Karpas-422 (cell line): ENCODE data around the gene NDUFS3. TPM values are rescaled to one million over a fixed set of nuclear protein-coding genes. Genes with fewer than 3 reads are reported as not detected.
A peak's percentile ranks its signal among the peaks of the same experiment; 100 is the strongest.

Experiments used
- DNase-seq: peaks from one replicate; pipeline ENCODE4 v3.0.0-alpha.2; 2015
- H2AFZ ChIP-seq: fragments of 200-600 bp; sonication (generic); 2 replicates; pipeline ENCODE4 v1.6.1; 2014; ENCODE audit warnings: antibody characterized with exemption, low read length, mixed read lengths
- H3K27ac ChIP-seq: fragments of 200-600 bp; sonication (generic); 2 replicates; pipeline ENCODE4 v1.5.1; 2014; ENCODE audit warnings: mild to moderate bottlenecking, low read length, moderate library complexity
- H3K27me3 ChIP-seq: fragments of 200-600 bp; sonication (generic); 2 replicates; pipeline ENCODE4 v1.6.1; 2014; ENCODE audit warnings: low read length, mixed read lengths
- H3K36me3 ChIP-seq: fragments of 200-600 bp; sonication (generic); 2 replicates; pipeline ENCODE4 v1.6.1; 2014; ENCODE audit warnings: low read length, mixed read lengths; ENCODE audit not compliant: insufficient read depth
- H3K4me1 ChIP-seq: fragments of 200-600 bp; sonication (generic); 2 replicates; pipeline ENCODE4 v1.6.1; 2014; ENCODE audit warnings: mild to moderate bottlenecking, low read length, mixed read lengths
- H3K4me2 ChIP-seq: fragments of 200-600 bp; sonication (generic); 2 replicates; pipeline ENCODE4 v1.6.1; 2014; ENCODE audit warnings: low read length, low read depth, mild to moderate bottlenecking; ENCODE audit not compliant: poor library complexity, severe bottlenecking
- H3K4me3 ChIP-seq: fragments of 200-600 bp; sonication (generic); 2 replicates; pipeline ENCODE4 v1.5.1; 2014; ENCODE audit warnings: mild to moderate bottlenecking, antibody characterized with exemption, low read length, mixed read lengths
- H3K79me2 ChIP-seq: fragments of 200-600 bp; sonication (generic); 2 replicates; pipeline ENCODE4 v1.6.1; 2014; ENCODE audit warnings: mild to moderate bottlenecking, low read length, mixed read lengths
- H3K9ac ChIP-seq: fragments of 200-600 bp; sonication (generic); 2 replicates; pipeline ENCODE4 v1.6.0; 2014; ENCODE audit warnings: low read length
- H3K9me2 ChIP-seq: fragments of 200-600 bp; sonication (generic), shearing (Covaris generic); replicated peaks from 2 replicates; pipeline ENCODE4 v1.6.0; 2014; ENCODE audit warnings: mild to moderate bottlenecking, low read length, moderate library complexity; ENCODE audit not compliant: insufficient read depth
- H3K9me3 ChIP-seq: fragments of 300-700, 200-600 bp; sonication (generic); 2 replicates; pipeline ENCODE4 v1.6.1; 2014; ENCODE audit warnings: low read length, mixed read lengths
- H4K20me1 ChIP-seq: fragments of 200-600 bp; sonication (generic); 2 replicates; pipeline ENCODE4 v1.6.1; 2014; ENCODE audit warnings: mild to moderate bottlenecking, antibody characterized with exemption, low read length, low read depth; ENCODE audit not compliant: insufficient read depth
- total RNA-seq: library from RNA; depleted of rRNA; stranded (reverse); fragments of >200 nt; shearing (Covaris generic); gene quantifications from 2 replicates; pipeline ENCODE4 v1.2.3, GENCODE V29; 2014; ENCODE audit warnings: low replicate concordance

The NDUFS3 gene
- total RNA-seq, 1 experiment from 2014 or later = 41.2 TPM

DNA sequence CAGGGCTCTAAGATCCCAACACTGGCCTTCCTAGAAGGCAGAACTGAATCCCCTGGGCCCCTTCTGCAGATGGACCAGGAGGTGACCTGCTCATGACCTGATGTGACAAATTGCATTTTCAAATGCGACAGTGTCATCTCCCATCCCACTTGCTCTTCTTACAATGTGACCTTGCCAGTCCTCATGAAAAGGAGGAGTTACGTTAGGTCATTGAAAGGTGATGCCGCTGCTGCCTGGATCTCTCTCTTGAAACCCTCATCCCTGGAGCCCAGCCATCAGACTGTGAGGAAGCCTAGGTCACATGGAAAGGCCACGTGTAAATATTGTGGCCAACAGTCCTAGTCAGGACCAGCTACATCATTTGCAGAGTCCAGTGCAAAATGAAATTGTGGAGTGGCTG, 21.0 kb downstream of the NDUFS3 start:
- Histone ChIP-seq H3K36me3 (no peaks in the 10 kb centered on the region), H3K4me3 (no peak overlapping the region), H3K27ac (no peak overlapping the region), H3K4me1 (no peaks in the 10 kb centered on the region), H2AFZ (no peak overlapping the region), H3K79me2 (no peaks in the 10 kb centered on the region), H3K9ac (no peak overlapping the region), H4K20me1 (no peaks in the 10 kb centered on the region), H3K9me2 (no peaks in the 10 kb centered on the region), H3K4me2 (no peak overlapping the region), H3K9me3 (no peaks in the 10 kb centered on the region), H3K27me3 (no peaks in the 10 kb centered on the region)
- DNase-seq = no peak

DNA sequence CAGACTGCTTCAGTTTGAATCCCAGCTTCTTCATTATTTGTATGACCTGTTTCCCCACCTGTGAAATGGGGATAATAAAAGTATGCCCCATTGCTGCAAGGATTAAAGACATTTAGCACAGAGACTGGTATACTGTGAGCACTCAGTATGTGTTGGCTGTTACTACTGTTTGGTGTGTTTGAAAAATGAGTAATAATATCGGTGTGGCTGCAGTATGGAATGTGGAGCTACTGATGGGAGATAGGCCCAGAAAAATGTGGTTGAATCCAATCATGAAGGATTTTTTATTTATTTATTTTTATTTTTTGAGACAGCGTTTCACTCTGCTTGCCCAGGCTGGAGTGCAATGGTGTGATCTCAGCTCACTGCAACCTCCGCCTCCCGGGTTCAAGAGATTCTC, 24.4 kb downstream of the NDUFS3 start:
- H3K36me3 ChIP-seq = no peaks in the 10 kb centered on the region
- H3K4me3 ChIP-seq = no peak overlapping the region
- no peaks in the 10 kb centered on the region for H3K27me3 ChIP-seq
- no peaks in the 10 kb centered on the region for H3K9me3 ChIP-seq
- no peak overlapping the region for H3K9ac ChIP-seq
- H3K4me1 ChIP-seq = peaks cover 12% of the 10 kb centered on the region
- H3K9me2 ChIP-seq = no peaks in the 10 kb centered on the region
- H2AFZ ChIP-seq = no peak overlapping the region
- no peaks in the 10 kb centered on the region for H3K79me2 ChIP-seq
- no peak overlapping the region for H3K4me2 ChIP-seq
- H3K27ac ChIP-seq = no peak overlapping the region
- no peaks in the 10 kb centered on the region for H4K20me1 ChIP-seq
- DNase-seq = no peak

DNA sequence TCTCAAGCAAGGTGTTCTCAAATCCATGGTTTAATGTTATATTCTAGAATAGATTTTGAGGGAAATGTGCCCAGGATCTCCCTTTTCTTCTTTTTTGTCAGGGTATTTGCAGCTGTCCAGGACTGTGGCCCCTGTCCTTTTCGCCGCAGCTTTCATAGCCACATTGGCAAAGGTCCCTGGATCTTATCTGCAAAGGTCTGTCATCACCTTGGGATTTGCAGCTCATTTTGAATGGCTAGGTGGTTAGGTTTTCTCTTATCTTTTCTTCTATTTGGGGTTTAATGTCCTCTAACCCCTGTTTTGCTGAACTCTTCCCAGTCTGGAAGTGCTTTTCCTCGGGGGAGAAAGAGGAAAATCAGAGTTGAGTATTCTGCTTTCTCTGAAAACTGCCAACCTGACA, 27.0 kb downstream of the NDUFS3 start:
- Histone ChIP-seq H3K27ac (no peak overlapping the region), H3K36me3 (no peaks in the 10 kb centered on the region), H3K4me1 (peaks cover 12% of the 10 kb centered on the region), H3K27me3 (no peaks in the 10 kb centered on the region), H3K4me3 (no peak overlapping the region), H3K9ac (no peak overlapping the region), H3K9me2 (no peaks in the 10 kb centered on the region), H3K4me2 (no peak overlapping the region), H3K79me2 (no peaks in the 10 kb centered on the region), H4K20me1 (no peaks in the 10 kb centered on the region), H2AFZ (no peak overlapping the region), H3K9me3 (no peaks in the 10 kb centered on the region)
- DNase-seq = no peak

DNA sequence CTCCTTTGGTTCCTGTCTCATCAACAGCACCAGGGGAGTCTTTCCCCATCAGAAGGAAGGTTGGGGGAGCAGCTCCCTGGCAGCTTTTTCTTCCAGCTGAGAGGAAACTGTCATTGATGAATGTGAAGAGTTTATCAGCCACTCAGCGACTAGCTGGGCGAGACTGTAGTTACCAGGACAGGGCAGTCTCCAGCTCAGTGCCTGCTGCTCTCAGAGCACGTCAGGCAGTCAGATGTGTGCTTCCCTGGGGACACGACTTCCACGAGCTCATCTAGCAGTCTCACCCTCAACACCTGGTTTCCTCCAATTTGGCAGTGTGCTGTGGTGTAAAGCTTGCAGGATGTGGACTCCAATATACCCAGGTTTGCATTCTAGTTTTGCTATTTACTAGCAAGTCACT, 27.9 kb downstream of the NDUFS3 start:
- no peaks in the 10 kb centered on the region for H3K27me3 ChIP-seq
- no peak overlapping the region for H3K4me2 ChIP-seq
- no peaks in the 10 kb centered on the region for H3K9me2 ChIP-seq
- no peak overlapping the region for H3K4me3 ChIP-seq
- H4K20me1 ChIP-seq = no peaks in the 10 kb centered on the region
- H3K4me1 ChIP-seq = peaks cover 18% of the 10 kb centered on the region
- H2AFZ ChIP-seq = no peak overlapping the region
- H3K9ac ChIP-seq = no peak overlapping the region
- H3K27ac ChIP-seq = no peak overlapping the region
- no peaks in the 10 kb centered on the region for H3K36me3 ChIP-seq
- DNase-seq = peak; percentile 68
- H3K9me3 ChIP-seq = no peaks in the 10 kb centered on the region
- H3K79me2 ChIP-seq = no peaks in the 10 kb centered on the region

DNA sequence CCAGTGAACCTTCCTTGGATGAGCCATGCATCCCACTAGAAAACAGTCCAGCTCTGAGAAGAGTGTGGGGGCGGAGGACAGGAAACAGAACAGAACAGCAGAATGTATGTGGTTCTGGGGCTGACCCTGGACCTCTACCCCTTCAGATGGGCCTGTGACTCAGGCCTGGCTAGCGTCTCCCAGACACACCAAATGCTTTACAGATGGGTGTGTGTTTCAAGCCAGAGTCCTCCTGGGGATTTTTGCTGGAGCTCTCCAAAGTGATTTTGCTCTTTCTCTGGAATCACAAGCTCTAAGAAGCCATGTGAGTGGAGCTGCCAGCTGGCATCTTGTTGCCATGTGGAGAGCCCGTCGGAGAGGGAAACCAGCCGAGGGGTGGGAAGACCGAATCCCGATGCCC, 28.5 kb downstream of the NDUFS3 start:
- Histone ChIP-seq H3K27ac (no peak overlapping the region), H3K4me1 (peaks cover 23% of the 10 kb centered on the region), H3K79me2 (no peaks in the 10 kb centered on the region), H3K9ac (no peak overlapping the region), H3K9me3 (no peaks in the 10 kb centered on the region), H3K27me3 (no peaks in the 10 kb centered on the region), H4K20me1 (no peaks in the 10 kb centered on the region), H3K36me3 (no peaks in the 10 kb centered on the region), H3K9me2 (no peaks in the 10 kb centered on the region), H2AFZ (no peak overlapping the region), H3K4me3 (no peak overlapping the region), H3K4me2 (no peak overlapping the region)
- no peak for DNase-seq

DNA sequence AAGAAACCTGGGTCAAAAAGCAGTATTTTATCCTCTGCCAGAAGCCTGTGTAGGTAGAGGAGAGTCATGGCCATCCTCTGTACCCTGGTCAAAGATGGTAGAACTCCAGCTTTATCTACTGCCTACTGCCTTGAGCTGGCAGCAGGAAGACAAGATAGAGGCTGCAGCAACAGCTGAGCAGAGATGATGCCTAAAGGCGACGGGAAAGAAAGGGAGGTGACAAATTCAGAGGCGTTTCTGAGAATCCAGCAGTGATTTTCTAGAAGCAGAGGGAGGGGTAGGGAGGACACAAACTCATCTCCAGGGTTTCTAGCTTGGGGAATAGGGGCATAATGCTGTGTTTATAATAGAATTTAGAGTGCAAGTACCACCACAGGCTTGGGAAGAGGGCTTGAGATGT, 30.8 kb downstream of the NDUFS3 start:
- H2AFZ ChIP-seq = no peak overlapping the region
- no peak for DNase-seq
- H3K9me2 ChIP-seq = no peaks in the 10 kb centered on the region
- H3K27me3 ChIP-seq = no peaks in the 10 kb centered on the region
- no peaks in the 10 kb centered on the region for H3K79me2 ChIP-seq
- no peak overlapping the region for H3K27ac ChIP-seq
- no peaks in the 10 kb centered on the region for H4K20me1 ChIP-seq
- no peak overlapping the region for H3K4me2 ChIP-seq
- no peaks in the 10 kb centered on the region for H3K9me3 ChIP-seq
- H3K36me3 ChIP-seq = no peaks in the 10 kb centered on the region
- H3K4me3 ChIP-seq = no peak overlapping the region
- no peak overlapping the region for H3K9ac ChIP-seq
- H3K4me1 ChIP-seq = peaks cover 23% of the 10 kb centered on the region

DNA sequence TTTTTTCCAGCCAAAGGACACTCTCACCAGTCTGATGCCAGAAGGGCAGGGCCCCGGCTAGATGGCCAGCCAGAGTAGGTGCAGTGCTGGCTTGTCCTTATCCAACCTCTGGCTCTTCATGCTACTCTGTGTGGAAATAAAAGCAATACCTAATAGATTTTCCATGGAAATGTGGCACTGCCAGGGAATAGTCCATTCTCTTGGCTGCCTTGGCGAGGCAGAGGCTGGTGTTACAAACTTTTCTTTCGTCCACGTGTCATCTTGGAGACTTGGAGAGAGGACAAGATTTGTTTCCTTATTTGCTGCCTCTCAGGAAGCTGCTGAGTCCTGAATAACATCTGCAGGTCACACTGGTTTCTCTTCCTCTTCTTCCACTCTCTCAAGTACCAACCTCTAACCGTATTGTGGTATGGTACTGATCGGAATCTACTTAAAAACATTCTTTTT, 32.5 kb downstream of the NDUFS3 start:
- H4K20me1 ChIP-seq = no peaks in the 10 kb centered on the region
- H3K4me3 ChIP-seq = no peak overlapping the region
- H3K36me3 ChIP-seq = no peaks in the 10 kb centered on the region
- peak; percentile 63 for DNase-seq
- H2AFZ ChIP-seq = no peak overlapping the region
- H3K27me3 ChIP-seq = no peaks in the 10 kb centered on the region
- no peaks in the 10 kb centered on the region for H3K79me2 ChIP-seq
- peak overlapping the region; percentile 16; the same call in 1 of the 2 replicates for H3K9ac ChIP-seq
- H3K4me2 ChIP-seq = no peak overlapping the region
- H3K27ac ChIP-seq = peak overlapping the region; percentile 53
- H3K4me1 ChIP-seq = peaks cover 21% of the 10 kb centered on the region
- no peaks in the 10 kb centered on the region for H3K9me2 ChIP-seq
- H3K9me3 ChIP-seq = no peaks in the 10 kb centered on the region

DNA sequence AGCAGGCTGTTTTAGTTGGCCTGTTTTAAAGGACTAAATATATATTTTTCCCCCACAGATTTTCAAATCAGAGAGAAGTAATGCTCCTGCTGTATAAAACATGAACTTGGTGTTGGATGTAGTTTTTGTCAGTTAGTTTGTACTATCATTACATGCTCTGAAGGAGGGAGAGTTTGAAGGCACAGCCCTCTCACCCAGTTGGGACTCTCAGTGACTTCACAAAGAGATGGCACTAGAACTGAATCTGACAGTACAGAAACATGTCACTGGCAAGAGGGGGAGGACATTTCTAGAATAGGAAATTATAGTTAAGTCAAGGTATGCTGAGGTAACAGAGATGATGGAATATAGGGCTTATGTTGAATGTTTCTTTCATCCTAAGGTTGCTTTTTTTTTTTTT, 36.4 kb downstream of the NDUFS3 start:
- Histone ChIP-seq H3K36me3 (peaks cover 16% of the 10 kb centered on the region; the same call in 1 of the 2 replicates), H3K4me2 (no peak overlapping the region), H3K4me3 (no peak overlapping the region), H4K20me1 (no peaks in the 10 kb centered on the region), H3K9me2 (no peaks in the 10 kb centered on the region), H2AFZ (no peak overlapping the region), H3K9me3 (no peaks in the 10 kb centered on the region), H3K27ac (no peak overlapping the region), H3K9ac (no peak overlapping the region), H3K4me1 (peaks cover 10% of the 10 kb centered on the region), H3K27me3 (no peaks in the 10 kb centered on the region), H3K79me2 (no peaks in the 10 kb centered on the region)
- no peak for DNase-seq
